RWPE2 (cell line): ENCODE results near the gene DDIT4.

Source experiments
- ATAC-seq: fragments of 200-7000 bp; cut with Tn5 transposase; 3 replicates; pipeline ENCODE4 v1.9.1; 2021; ENCODE audit warnings: low read depth
- DNase-seq: peaks from one replicate; pipeline ENCODE4 v3.0.0-alpha.2; 2020; ENCODE audit warnings: low spot score
- H3K27ac ChIP-seq: fragments of 450-650 bp; 2 replicates; pipeline ENCODE4 v1.5.1; 2017; ENCODE audit warnings: mild to moderate bottlenecking; ENCODE audit not compliant: poor library complexity, severe bottlenecking
- H3K27me3 ChIP-seq: fragments of 250-450 bp; sonication (Bioruptor Pico); 2 replicates; pipeline ENCODE4 v1.5.1; 2021; ENCODE audit warnings: mild to moderate bottlenecking, moderate library complexity; ENCODE audit not compliant: insufficient read depth, poor library complexity, severe bottlenecking
- H3K36me3 ChIP-seq: fragments of 250-450 bp; sonication (Bioruptor Pico); 2 replicates; pipeline ENCODE4 v1.5.1; 2020; ENCODE audit warnings: low read depth, mild to moderate bottlenecking, moderate library complexity
- H3K4me1 ChIP-seq: fragments of 250-450 bp; sonication (Bioruptor Pico); 2 replicates; pipeline ENCODE4 v1.5.1; 2021; ENCODE audit warnings: mild to moderate bottlenecking, moderate library complexity; ENCODE audit not compliant: insufficient read depth, poor library complexity, severe bottlenecking
- H3K4me3 ChIP-seq: fragments of 250-450 bp; sonication (Bioruptor Pico); 2 replicates; pipeline ENCODE4 v1.5.1; 2021; ENCODE audit warnings: mild to moderate bottlenecking, moderate library complexity; ENCODE audit not compliant: severe bottlenecking
- H3K9me3 ChIP-seq: fragments of 250-450 bp; sonication (Bioruptor Pico); 2 replicates; pipeline ENCODE4 v1.5.1; 2021; ENCODE audit warnings: mild to moderate bottlenecking, moderate library complexity; ENCODE audit not compliant: severe bottlenecking
- CTCF ChIP-seq: fragments of 450-650 bp; IDR thresholded peaks from one replicate; pipeline ENCODE4 v1.5.1; 2017; ENCODE audit warnings: mild to moderate bottlenecking, moderate library complexity; ENCODE audit not compliant: poor library complexity, severe bottlenecking

DDIT4 gene

GRCh38 chr10:72270607-72271281 is 3.0 kb upstream of the DDIT4 start:
- DNase-seq (no peak), ATAC-seq (no peak)
- Histone ChIP-seq H3K27me3 (no peaks in the 10 kb centered on the region), H3K36me3 (peaks cover 26% of the 10 kb centered on the region), H3K27ac (peak overlapping the region; percentile 99), H3K4me1 (peaks cover 30% of the 10 kb centered on the region), H3K9me3 (no peaks in the 10 kb centered on the region), H3K4me3 (no peak overlapping the region)
- no peak for TF ChIP-seq CTCF

GRCh38 chr10:72272689-72273409 is 875 bp upstream of the DDIT4 start:
- peaks cover 23% of the 10 kb centered on the region for H3K4me1 ChIP-seq
- peak overlapping the region; percentile 80 for H3K4me3 ChIP-seq
- no peak for TF ChIP-seq CTCF
- ATAC-seq (peak; percentile 3), DNase-seq (peak; percentile 91)
- H3K9me3 ChIP-seq, result no peaks in the 10 kb centered on the region
- H3K36me3 ChIP-seq, result peaks cover 32% of the 10 kb centered on the region
- no peaks in the 10 kb centered on the region for H3K27me3 ChIP-seq
- H3K27ac ChIP-seq, result peak overlapping the region; percentile 99

GRCh38 chr10:72274213-72274729 is 547 bp downstream of the DDIT4 start:
- Histone ChIP-seq H3K36me3 (peaks cover 32% of the 10 kb centered on the region), H3K4me1 (peaks cover 23% of the 10 kb centered on the region), H3K27me3 (no peaks in the 10 kb centered on the region), H3K9me3 (no peaks in the 10 kb centered on the region), H3K27ac (peak overlapping the region; percentile 99), H3K4me3 (peak overlapping the region; percentile 80)
- no peak for TF ChIP-seq CTCF
- ATAC-seq (no peak), DNase-seq (no peak)

GRCh38 chr10:72274730-72275350 is 1.1 kb downstream of the DDIT4 start:
- Histone ChIP-seq H3K27me3 (no peaks in the 10 kb centered on the region), H3K27ac (peak overlapping the region; percentile 99), H3K4me3 (peak overlapping the region; percentile 80), H3K9me3 (no peaks in the 10 kb centered on the region), H3K36me3 (peaks cover 32% of the 10 kb centered on the region), H3K4me1 (peaks cover 23% of the 10 kb centered on the region)
- peak; percentile 34 for TF ChIP-seq CTCF
- no peak for ATAC-seq
- no peak for DNase-seq
